ENCODE results near the gene RASA3. TPM values are rescaled to one million over a fixed set of nuclear protein-coding genes. Genes with fewer than 3 reads are reported as not detected.

Gene RASA3
- total RNA-seq, 1 experiment from 2014 or later, result 10.0 TPM

- Histone ChIP-seq H4K20me1 (ENCODE audit: insufficient read depth) (no peaks in the 10 kb centered on the region), H2AFZ (no peak overlapping the region), H3K27ac (no peak overlapping the region), H3F3A (ENCODE audit: insufficient read depth, low read depth) (peaks cover 15% of the 10 kb centered on the region; the same call in 1 of the 2 replicates), H3K4me2 (no peak overlapping the region), H3K79me2 (ENCODE audit: low read depth) (no peaks in the 10 kb centered on the region), H3K27me3 (ENCODE audit: insufficient read depth, low read depth) (no peaks in the 10 kb centered on the region), H3K4me3 (no peak overlapping the region), H3K9me2 (ENCODE audit: insufficient read depth) (no peaks in the 10 kb centered on the region), H3K9me3 (ENCODE audit: insufficient read depth, low read depth) (no peaks in the 10 kb centered on the region; the same call in 1 of the 2 replicates), H3K36me3 (ENCODE audit: low read depth) (no peaks in the 10 kb centered on the region), H3K4me1 (replicated peaks; ENCODE audit: insufficient read depth) (no peaks in the 10 kb centered on the region)
- DNase-seq, result no peak
- ChIA-PET CTCF (no interaction called here), POLR2A (ENCODE audit: unreplicated experiment) (no interaction called here)
- TF ChIP-seq EZH2 (IDR thresholded peaks at IDR 0.05; ENCODE audit: low read depth), result no peak
- TF ChIP-seq, protein P1, sequence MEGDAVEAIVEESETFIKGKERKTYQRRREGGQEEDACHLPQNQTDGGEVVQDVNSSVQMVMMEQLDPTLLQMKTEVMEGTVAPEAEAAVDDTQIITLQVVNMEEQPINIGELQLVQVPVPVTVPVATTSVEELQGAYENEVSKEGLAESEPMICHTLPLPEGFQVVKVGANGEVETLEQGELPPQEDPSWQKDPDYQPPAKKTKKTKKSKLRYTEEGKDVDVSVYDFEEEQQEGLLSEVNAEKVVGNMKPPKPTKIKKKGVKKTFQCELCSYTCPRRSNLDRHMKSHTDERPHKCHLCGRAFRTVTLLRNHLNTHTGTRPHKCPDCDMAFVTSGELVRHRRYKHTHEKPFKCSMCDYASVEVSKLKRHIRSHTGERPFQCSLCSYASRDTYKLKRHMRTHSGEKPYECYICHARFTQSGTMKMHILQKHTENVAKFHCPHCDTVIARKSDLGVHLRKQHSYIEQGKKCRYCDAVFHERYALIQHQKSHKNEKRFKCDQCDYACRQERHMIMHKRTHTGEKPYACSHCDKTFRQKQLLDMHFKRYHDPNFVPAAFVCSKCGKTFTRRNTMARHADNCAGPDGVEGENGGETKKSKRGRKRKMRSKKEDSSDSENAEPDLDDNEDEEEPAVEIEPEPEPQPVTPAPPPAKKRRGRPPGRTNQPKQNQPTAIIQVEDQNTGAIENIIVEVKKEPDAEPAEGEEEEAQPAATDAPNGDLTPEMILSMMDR (conservative IDR thresholded peaks at IDR 0.05), result no peak
- intact Hi-C loops (cut with micrococcal nuclease; ENCODE audit: unreplicated experiment), result no loop called here
- no TSS peak for BruUV-seq (replicated peaks)
Measured at GRCh38 chr13:114102131-114102520, 30.3 kb downstream of the RASA3 start.

DNA sequence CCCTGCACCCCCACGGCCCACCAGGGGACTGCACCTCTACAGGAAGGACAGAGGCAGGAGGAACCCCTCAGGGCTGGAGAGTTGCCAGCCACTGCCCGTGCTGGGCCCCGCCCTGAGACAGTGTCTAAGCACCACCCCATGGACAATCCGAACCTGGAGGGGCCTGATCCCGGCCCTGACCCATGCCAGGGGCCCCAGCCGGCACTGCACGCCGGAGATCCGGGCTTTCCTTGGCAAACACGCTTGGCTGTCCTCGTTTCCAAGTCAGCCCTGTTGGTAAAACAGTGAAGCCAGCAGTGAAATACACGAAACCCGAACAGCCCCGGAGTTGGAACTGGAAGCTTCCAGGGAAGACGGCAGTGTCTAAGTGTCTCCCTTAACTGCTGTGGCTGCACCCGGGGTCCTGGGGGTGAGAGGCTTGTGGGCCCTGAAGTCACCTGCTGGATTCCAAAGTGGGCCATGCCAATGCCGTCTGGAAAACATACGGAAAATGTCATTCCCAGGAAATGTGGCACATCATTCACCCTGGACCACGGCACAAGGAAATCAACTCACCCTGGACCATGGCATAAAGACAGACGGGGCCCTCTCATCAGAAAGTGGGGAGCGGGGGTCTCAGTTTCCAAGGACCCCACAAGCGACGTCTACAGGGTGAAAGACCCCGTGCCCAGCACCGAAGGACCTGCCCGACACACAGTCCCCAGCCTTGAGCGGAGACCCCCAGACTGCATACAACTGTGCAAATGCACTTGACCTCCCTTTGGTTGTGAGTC is 30.9 kb downstream of the RASA3 start:
- H3K9me3 ChIP-seq (ENCODE audit: insufficient read depth, low read depth), result no peaks in the 10 kb centered on the region; the same call in 1 of the 2 replicates
- no peak for DNase-seq
- no peak overlapping the region for H3K4me2 ChIP-seq
- no peaks in the 10 kb centered on the region for H3K36me3 ChIP-seq (ENCODE audit: low read depth)
- CTCF ChIA-PET, result no interaction called here
- no peak overlapping the region for H3K27ac ChIP-seq
- no peaks in the 10 kb centered on the region for H4K20me1 ChIP-seq (ENCODE audit: insufficient read depth)
- H3K9me2 ChIP-seq (ENCODE audit: insufficient read depth), result no peaks in the 10 kb centered on the region
- intact Hi-C loops (cut with micrococcal nuclease; ENCODE audit: unreplicated experiment), result no loop called here
- no peaks in the 10 kb centered on the region for H3K4me1 ChIP-seq (replicated peaks; ENCODE audit: insufficient read depth)
- POLR2A ChIA-PET (ENCODE audit: unreplicated experiment), result no interaction called here
- peaks cover 15% of the 10 kb centered on the region; the same call in 1 of the 2 replicates for H3F3A ChIP-seq (ENCODE audit: insufficient read depth, low read depth)
- H3K27me3 ChIP-seq (ENCODE audit: insufficient read depth, low read depth), result no peaks in the 10 kb centered on the region
- BruUV-seq (replicated peaks), result no TSS peak
- no peak overlapping the region for H3K4me3 ChIP-seq
- no peaks in the 10 kb centered on the region for H3K79me2 ChIP-seq (ENCODE audit: low read depth)
- no peak for TF ChIP-seq EZH2 (IDR thresholded peaks at IDR 0.05; ENCODE audit: low read depth)
- TF ChIP-seq, protein P1 (conservative IDR thresholded peaks at IDR 0.05), result no peak
- H2AFZ ChIP-seq, result no peak overlapping the region

DNA sequence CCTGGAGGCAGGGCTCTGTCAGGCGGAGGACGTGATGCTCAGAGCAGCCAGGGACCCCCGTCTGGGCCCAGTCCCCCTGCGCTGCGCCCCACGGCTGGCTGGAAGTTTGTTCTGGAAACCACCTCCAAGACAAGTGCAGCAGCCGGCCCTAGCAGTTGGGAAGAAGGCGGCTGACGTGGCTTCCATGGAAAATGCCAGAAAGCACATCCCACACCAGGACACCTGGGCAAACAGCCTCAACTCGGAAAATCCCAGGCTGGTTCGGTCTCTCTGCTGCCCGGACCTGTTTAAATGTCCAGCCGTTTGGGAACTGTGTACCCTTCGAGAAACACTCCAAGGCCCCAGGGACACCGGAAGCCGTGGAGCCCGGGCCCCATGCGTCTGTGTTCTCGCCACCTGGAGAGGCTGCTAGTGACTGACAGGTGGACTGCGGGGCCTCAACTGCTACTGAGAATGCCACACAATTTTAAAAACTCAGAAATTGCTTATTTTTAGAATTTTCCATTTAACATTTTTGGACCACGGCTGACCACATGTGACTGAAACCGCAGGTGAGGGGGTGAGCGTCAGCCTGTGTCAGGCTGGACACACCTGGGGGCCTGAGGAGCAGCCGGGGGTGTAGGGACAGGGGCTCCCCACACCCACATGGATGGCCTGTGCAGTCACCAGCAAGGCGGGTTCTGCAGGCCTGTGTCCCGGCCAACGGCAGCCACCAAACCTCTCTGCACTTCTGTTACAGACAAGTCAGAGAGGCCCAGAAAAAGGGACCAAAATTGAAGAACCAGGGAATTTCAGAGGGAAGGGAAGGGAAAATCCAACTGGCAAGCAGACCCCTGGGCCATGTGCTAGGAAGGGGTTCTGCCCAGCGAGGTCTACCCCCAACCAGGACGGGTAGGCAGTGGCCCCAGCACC is 31.7 kb downstream of the RASA3 start:
- no peak overlapping the region for H3K4me3 ChIP-seq
- no peaks in the 10 kb centered on the region for H3K79me2 ChIP-seq (ENCODE audit: low read depth)
- H3K9me2 ChIP-seq (ENCODE audit: insufficient read depth), result no peaks in the 10 kb centered on the region
- BruUV-seq (replicated peaks), result no TSS peak
- H3K4me2 ChIP-seq, result no peak overlapping the region
- no peak overlapping the region for H3K27ac ChIP-seq
- H2AFZ ChIP-seq, result no peak overlapping the region
- H3K9me3 ChIP-seq (ENCODE audit: insufficient read depth, low read depth), result no peaks in the 10 kb centered on the region; the same call in 1 of the 2 replicates
- no peak for DNase-seq
- intact Hi-C loops (cut with micrococcal nuclease; ENCODE audit: unreplicated experiment), result no loop called here
- H3K4me1 ChIP-seq (replicated peaks; ENCODE audit: insufficient read depth), result no peaks in the 10 kb centered on the region
- no peaks in the 10 kb centered on the region for H3K36me3 ChIP-seq (ENCODE audit: low read depth)
- CTCF ChIA-PET, result no interaction called here
- no peaks in the 10 kb centered on the region for H3K27me3 ChIP-seq (ENCODE audit: insufficient read depth, low read depth)
- no peaks in the 10 kb centered on the region for H4K20me1 ChIP-seq (ENCODE audit: insufficient read depth)
- TF ChIP-seq EZH2 (IDR thresholded peaks at IDR 0.05; ENCODE audit: low read depth), result no peak
- TF ChIP-seq, protein P1 (conservative IDR thresholded peaks at IDR 0.05), result no peak
- H3F3A ChIP-seq (ENCODE audit: insufficient read depth, low read depth), result peaks cover 15% of the 10 kb centered on the region; the same call in 1 of the 2 replicates
- POLR2A ChIA-PET (ENCODE audit: unreplicated experiment), result interaction anchor here (0.5 kb wide), 1 partner anchor 34 kb away, joined by 3 read pairs; no protein-coding TSS in a partner anchor
